HepG2 (cell line): ENCODE measurements around the gene GABRB1. TPM values are rescaled to one million over a fixed set of nuclear protein-coding genes. Genes with fewer than 3 reads are reported as not detected.

ENCODE experiments used
- ADNP ChIP-seq: sonication (generic); formaldehyde crosslinking; IDR thresholded peaks from 2 replicates; pipeline ENCODE4 v1.4.0; 2020; ENCODE audit warnings: missing genetic modification reagents
- AGO2 ChIP-seq: fragments of 200-400 bp; formaldehyde crosslinking; optimal IDR thresholded peaks from 2 replicates; pipeline ENCODE3; 2017; ENCODE audit warnings: mild to moderate bottlenecking, low read depth, low read length, moderate library complexity
- ATF7 ChIP-seq, 2 experiments: fragments of 450-650 bp in 1 of 2; sonication (generic) in 1 of 2; formaldehyde crosslinking in 1 of 2; IDR thresholded peaks; 2 replicates each; pipeline versions ENCODE4 v1.4.0 to v1.6.1; 2016 to 2020; ENCODE audit warnings: antibody characterized with exemption in 1 of 2, mild to moderate bottlenecking in 1 of 2, missing genetic modification reagents in 1 of 2
- CCDC6 ChIP-seq: sonication (generic); formaldehyde crosslinking; IDR thresholded peaks from 2 replicates; pipeline ENCODE4 v1.8.1; 2022; ENCODE audit warnings: mild to moderate bottlenecking, missing genetic modification reagents, moderate library complexity
- GFI1 ChIP-seq: sonication (generic); formaldehyde crosslinking; IDR thresholded peaks from 2 replicates; pipeline ENCODE4 v1.5.0; 2020; ENCODE audit warnings: missing genetic modification reagents, mild to moderate bottlenecking, borderline replicate concordance
- JARID2 ChIP-seq: sonication (generic); formaldehyde crosslinking; IDR thresholded peaks from 2 replicates; pipeline ENCODE4 v1.8.1; 2023; ENCODE audit warnings: missing genetic modification reagents, inconsistent platforms; ENCODE audit not compliant: insufficient replicate concordance
- MAZ ChIP-seq, 2 experiments: sonication (generic) in 1 of 2; formaldehyde crosslinking in 1 of 2; IDR thresholded peaks; 2 replicates each; pipeline versions ENCODE4 v1.5.0 to v1.6.1; 2012 to 2020; ENCODE audit warnings: low read depth in 2 of 2, mild to moderate bottlenecking in 2 of 2, borderline replicate concordance in 1 of 2, improper control_type of control experiment in 1 of 2, low read length in 1 of 2, missing genetic modification reagents in 1 of 2, moderate library complexity in 1 of 2
- NFYB ChIP-seq: sonication (generic); formaldehyde crosslinking; IDR thresholded peaks from 2 replicates; pipeline ENCODE4 v1.4.0; 2020; ENCODE audit warnings: missing genetic modification reagents
- NR2F1 ChIP-seq, 2 experiments: fragments of 450-650 bp in 1 of 2; formaldehyde crosslinking in 1 of 2; IDR thresholded peaks; 2 replicates each; pipeline versions ENCODE4 v1.5.0 to v1.6.1; 2016 to 2020; ENCODE audit warnings: mild to moderate bottlenecking in 1 of 2, missing compliant biosample characterization in 1 of 2, missing genetic modification reagents in 1 of 2, moderate library complexity in 1 of 2
- REXO4 ChIP-seq: sonication (generic); formaldehyde crosslinking; IDR thresholded peaks from 2 replicates; pipeline ENCODE4 v1.8.0; 2022; ENCODE audit warnings: missing genetic modification reagents, mild to moderate bottlenecking, borderline replicate concordance
- SSRP1 ChIP-seq: IDR thresholded peaks from 2 replicates; pipeline ENCODE4 v1.6.1; 2016; ENCODE audit warnings: control low read depth
- TFE3 ChIP-seq: IDR thresholded peaks from 2 replicates; pipeline ENCODE4 v1.6.1; 2016
- TSC22D2 ChIP-seq: sonication (generic); formaldehyde crosslinking; IDR thresholded peaks from 2 replicates; pipeline ENCODE4 v1.5.1; 2020; ENCODE audit warnings: missing genetic modification reagents, mild to moderate bottlenecking, borderline replicate concordance
- ZMYM3 ChIP-seq: sonication (generic); formaldehyde crosslinking; IDR thresholded peaks from 2 replicates; pipeline ENCODE4 v1.5.1; 2020; ENCODE audit warnings: mild to moderate bottlenecking, missing genetic modification reagents
- ZMYM4 ChIP-seq: sonication (generic); formaldehyde crosslinking; IDR thresholded peaks from 2 replicates; pipeline ENCODE4 v1.8.1; 2023; ENCODE audit warnings: mild to moderate bottlenecking, missing genetic modification reagents
- ZNF256 ChIP-seq: sonication (generic); formaldehyde crosslinking; conservative IDR thresholded peaks from 2 replicates; pipeline ENCODE4 v1.4.0; 2020; ENCODE audit warnings: missing genetic modification reagents
- ZNF326 ChIP-seq: sonication (generic); formaldehyde crosslinking; IDR thresholded peaks from 2 replicates; pipeline ENCODE4 v1.4.0; 2020; ENCODE audit warnings: missing genetic modification reagents, borderline replicate concordance
- ZNF431 ChIP-seq: sonication (generic); formaldehyde crosslinking; IDR thresholded peaks from 2 replicates; pipeline ENCODE4 v1.9.0; 2022; ENCODE audit warnings: missing genetic modification reagents, low read depth, mild to moderate bottlenecking, borderline replicate concordance
- ZNF597 ChIP-seq: sonication (generic); formaldehyde crosslinking; IDR thresholded peaks from 2 replicates; pipeline ENCODE4 v1.5.0; 2020; ENCODE audit warnings: missing genetic modification reagents
- ZNF713 ChIP-seq: sonication (generic); formaldehyde crosslinking; IDR thresholded peaks from 2 replicates; pipeline ENCODE4 v1.4.0; 2020; ENCODE audit warnings: mild to moderate bottlenecking, missing genetic modification reagents
- ZNF75D ChIP-seq: sonication (generic); formaldehyde crosslinking; IDR thresholded peaks from 2 replicates; pipeline ENCODE4 v1.8.1; 2023; ENCODE audit warnings: missing genetic modification reagents, mild to moderate bottlenecking, borderline replicate concordance
- ZNF768 ChIP-seq: sonication (generic); formaldehyde crosslinking; IDR thresholded peaks from 2 replicates; pipeline ENCODE4 v1.4.0; 2020; ENCODE audit warnings: missing genetic modification reagents
- ZNF781 ChIP-seq: sonication (generic); formaldehyde crosslinking; IDR thresholded peaks from 2 replicates; pipeline ENCODE4 v1.5.1; 2020; ENCODE audit warnings: borderline replicate concordance, mild to moderate bottlenecking, missing genetic modification reagents; ENCODE audit errors: not compliant biosample characterization
- ZNF850 ChIP-seq: sonication (generic); formaldehyde crosslinking; conservative IDR thresholded peaks from 2 replicates; pipeline ENCODE4 v1.9.0; 2021; ENCODE audit warnings: mild to moderate bottlenecking, missing genetic modification reagents
- polyA plus RNA-seq, 8 experiments: library from polyadenylated mRNA; depleted of rRNA in 3 of 8; stranded (reverse) in 7 of 8; unstranded in 1 of 8; fragments of >200 nt; fragmentation: Illumina TruSeq in 4 of 8; extraction: Trizol in 4 of 8; gene quantifications; 2 replicates each; pipeline versions ENCODE4 v1.2.1 to v1.2.3, GENCODE V29; 2011 to 2016; ENCODE audit warnings: low read depth in 4 of 8, missing spikeins in 1 of 8, mixed read lengths in 1 of 8; ENCODE audit not compliant: insufficient read depth in 1 of 8
- total RNA-seq, 5 experiments: library from RNA; depleted of rRNA; stranded (reverse); fragments of >200 nt; fragmentation: Illumina TruSeq; extraction: Trizol; gene quantifications; 2 replicates each; pipeline ENCODE4 v1.2.3, GENCODE V29; 2016; ENCODE audit warnings: low read depth in 1 of 5
- TF ChIP-seq, protein P1 (sequence below): sonication (generic); formaldehyde crosslinking; IDR thresholded peaks from 2 replicates; pipeline ENCODE4 v1.4.0; 2020; ENCODE audit warnings: mild to moderate bottlenecking, missing genetic modification reagents

The GABRB1 gene
- total and polyA plus RNA-seq, 2 of the 13 experiments (the other 11 are each of a cell fraction or from before 2014, with no cell fraction given): not detected

DNA sequence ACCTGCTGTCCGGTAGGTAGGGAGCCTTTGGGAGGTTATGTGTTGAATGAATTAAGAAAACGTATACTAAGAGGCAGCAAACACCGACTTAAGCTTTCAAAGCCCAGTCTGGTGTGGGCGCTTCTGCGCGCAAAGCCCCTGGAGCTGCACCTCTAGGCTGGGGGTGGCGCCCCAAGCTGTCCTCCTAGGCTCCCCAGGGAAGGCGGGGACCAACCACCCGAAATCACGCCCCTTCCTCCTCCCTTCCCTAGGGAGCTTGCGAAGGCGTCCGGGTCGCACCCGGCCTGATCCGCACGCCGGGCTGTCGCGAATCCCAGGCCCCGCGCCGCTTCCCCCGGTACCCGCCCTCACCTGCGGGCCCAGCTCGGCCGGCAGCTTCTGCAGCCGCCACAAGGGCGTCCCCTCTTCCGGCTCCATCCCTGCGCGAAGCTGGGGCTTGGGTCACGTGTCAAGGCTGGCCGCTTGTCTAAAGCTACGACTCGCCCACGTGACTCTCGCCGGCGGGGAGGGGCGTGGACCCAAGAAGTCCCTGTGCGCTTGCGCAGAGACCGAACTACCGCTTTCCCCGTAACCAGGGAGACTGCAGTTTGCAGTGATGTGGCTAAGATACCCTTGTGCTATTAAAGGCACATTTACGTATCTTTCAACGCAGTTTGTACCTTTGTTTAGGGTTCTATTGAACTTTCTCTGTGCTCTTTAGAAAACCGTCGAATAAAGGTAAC lies 432.0 kb downstream of the GABRB1 start, which contains the start of gene COMMD8 (continued):
- TF ChIP-seq ZNF768 (peak; percentile 72), TFE3 (CRISPR knock-in tag) (peak; percentile 95), ADNP (no peak), NFYB (CRISPR knock-in tag) (peak; percentile 65), ZNF713 (CRISPR knock-in tag) (no peak), ZNF431 (no peak), SSRP1 (CRISPR knock-in tag) (no peak), ZNF75D (CRISPR knock-in tag) (no peak), ZNF326 (CRISPR knock-in tag) (no peak), ZNF781 (CRISPR knock-in tag) (peak; percentile 56), ZNF597 (no peak), ZNF850 (CRISPR knock-in tag) (no peak), AGO2 (no peak), CCDC6 (CRISPR knock-in tag) (peak; percentile 75), ZMYM3 (CRISPR knock-in tag) (0 out of 2 replicates have a peak, but pooled peaks have one; percentile 39), ZMYM4 (CRISPR knock-in tag) (peak; percentile 99), JARID2 (no peak), TSC22D2 (CRISPR knock-in tag) (peak; percentile 24; the same call in 1 of the 2 replicates), REXO4 (CRISPR knock-in tag) (no peak), ATF7 (IDR thresholded peaks at IDR 0.05) (no peak), ATF7 (CRISPR knock-in tag; IDR thresholded peaks at IDR 0.05) (no peak), ZNF256 (CRISPR knock-in tag) (no peak), NR2F1 (CRISPR knock-in tag; IDR thresholded peaks at IDR 0.05) (no peak; a peak in 1 of 4 replicates), GFI1 (CRISPR knock-in tag) (peak; percentile 44; the same call in 1 of the 2 replicates), MAZ (IDR thresholded peaks at IDR 0.05; ENCODE audit: borderline replicate concordance, low read depth, low read length) (0 out of 2 replicates have a peak, but pooled peaks have one; percentile 40), MAZ (CRISPR knock-in tag; IDR thresholded peaks at IDR 0.05; ENCODE audit: low read depth) (peak; percentile 71)
- TF ChIP-seq, protein P1, sequence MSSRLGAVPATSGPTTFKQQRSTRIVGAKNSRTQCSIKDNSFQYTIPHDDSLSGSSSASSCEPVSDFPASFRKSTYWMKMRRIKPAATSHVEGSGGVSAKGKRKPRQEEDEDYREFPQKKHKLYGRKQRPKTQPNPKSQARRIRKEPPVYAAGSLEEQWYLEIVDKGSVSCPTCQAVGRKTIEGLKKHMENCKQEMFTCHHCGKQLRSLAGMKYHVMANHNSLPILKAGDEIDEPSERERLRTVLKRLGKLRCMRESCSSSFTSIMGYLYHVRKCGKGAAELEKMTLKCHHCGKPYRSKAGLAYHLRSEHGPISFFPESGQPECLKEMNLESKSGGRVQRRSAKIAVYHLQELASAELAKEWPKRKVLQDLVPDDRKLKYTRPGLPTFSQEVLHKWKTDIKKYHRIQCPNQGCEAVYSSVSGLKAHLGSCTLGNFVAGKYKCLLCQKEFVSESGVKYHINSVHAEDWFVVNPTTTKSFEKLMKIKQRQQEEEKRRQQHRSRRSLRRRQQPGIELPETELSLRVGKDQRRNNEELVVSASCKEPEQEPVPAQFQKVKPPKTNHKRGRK: no peak
